Measurements from ENCODE around the gene HAT1. TPM values are rescaled to one million over a fixed set of nuclear protein-coding genes. Genes with fewer than 3 reads are reported as not detected.

The HAT1 gene
- total RNA-seq, 4 donors from 2014 or later: 17.0 to 38.6 (median 22.7) TPM

DNA sequence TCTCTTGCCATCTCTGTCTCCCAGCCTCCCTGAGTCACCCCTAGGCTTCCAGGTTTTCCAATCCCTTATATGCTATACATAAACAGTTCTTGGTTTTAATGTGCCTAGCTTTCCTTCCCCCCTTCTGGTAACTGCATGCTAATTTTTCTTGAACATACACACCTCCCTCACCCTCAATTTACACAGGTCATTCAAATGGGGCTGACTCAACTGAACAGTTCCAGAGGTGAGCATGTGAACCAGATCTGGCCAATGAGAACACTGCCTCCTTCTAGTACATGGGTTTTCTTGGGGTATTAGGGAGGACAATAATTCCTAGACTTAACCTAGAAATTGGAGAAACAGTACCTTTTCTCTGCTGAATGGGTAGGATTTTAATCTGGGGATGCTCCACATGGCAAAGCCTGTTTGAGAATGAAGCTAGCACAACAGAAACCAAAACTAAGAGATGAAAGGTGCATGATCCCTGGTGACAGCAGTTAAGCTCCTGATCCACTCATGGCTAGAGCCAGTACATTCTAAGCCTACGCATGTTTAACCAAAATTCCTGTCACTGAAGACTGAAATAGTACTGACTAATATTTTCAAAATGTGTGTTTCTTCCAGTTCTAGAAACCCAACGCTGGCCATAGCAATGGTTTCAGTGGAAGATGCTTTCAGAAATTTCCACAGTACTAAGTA lies 40.0 kb upstream of the HAT1 start:
- TF ChIP-seq, protein P1, sequence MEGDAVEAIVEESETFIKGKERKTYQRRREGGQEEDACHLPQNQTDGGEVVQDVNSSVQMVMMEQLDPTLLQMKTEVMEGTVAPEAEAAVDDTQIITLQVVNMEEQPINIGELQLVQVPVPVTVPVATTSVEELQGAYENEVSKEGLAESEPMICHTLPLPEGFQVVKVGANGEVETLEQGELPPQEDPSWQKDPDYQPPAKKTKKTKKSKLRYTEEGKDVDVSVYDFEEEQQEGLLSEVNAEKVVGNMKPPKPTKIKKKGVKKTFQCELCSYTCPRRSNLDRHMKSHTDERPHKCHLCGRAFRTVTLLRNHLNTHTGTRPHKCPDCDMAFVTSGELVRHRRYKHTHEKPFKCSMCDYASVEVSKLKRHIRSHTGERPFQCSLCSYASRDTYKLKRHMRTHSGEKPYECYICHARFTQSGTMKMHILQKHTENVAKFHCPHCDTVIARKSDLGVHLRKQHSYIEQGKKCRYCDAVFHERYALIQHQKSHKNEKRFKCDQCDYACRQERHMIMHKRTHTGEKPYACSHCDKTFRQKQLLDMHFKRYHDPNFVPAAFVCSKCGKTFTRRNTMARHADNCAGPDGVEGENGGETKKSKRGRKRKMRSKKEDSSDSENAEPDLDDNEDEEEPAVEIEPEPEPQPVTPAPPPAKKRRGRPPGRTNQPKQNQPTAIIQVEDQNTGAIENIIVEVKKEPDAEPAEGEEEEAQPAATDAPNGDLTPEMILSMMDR (IDR thresholded peaks at IDR 0.05; ENCODE audit: low read depth): no peak

DNA sequence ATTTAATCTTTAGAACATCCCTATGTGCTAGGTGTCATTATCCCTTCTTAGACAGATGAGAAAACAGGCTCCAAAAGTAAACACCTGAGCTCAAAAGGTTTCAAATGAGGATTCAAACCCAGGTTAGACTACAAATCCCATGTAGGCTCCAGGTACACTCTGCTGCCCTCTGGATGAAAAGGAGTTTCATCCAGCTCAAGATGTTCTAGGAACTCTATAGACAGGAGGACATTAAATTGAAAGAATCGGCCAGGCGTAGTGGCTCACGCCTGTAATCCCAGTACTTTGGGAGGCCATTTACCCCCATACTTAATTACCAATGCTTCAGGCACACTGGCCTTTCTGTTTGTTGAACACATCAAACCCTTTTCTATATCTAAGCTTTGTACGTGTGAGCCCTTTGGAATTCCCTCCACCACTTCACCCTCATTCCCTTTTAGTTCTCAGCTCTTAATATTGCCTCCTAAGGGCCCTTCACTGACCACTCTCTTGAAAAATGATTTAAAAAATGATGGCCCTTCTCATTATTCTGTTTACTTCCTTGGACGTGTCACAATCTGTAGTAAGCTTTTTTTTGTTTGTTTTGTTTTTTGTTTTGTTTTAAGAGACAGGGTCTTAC lies 38.9 kb upstream of the HAT1 start:
- TF ChIP-seq, protein P1 (IDR thresholded peaks at IDR 0.05; ENCODE audit: low read depth): no peak

DNA sequence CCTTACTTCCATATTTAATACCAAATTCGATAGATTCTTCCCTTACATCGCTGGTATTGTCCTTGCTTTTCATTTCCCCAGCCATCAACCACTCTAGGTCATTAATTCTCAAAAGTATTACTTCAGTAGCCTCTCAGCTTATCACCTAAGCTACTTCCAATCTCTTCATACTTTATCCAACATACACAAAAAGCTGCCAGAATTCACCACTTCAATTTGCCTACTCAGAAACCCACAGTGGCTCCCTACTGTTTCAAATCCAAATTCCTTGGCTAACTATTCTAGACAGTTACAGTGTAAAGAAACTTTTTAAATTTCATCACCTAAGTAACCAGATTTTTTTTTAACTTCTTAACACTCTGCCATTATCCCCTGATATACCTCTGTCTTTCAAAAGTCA lies 32.9 kb upstream of the HAT1 start:
- TF ChIP-seq, protein P1 (IDR thresholded peaks at IDR 0.05; ENCODE audit: low read depth): no peak

DNA sequence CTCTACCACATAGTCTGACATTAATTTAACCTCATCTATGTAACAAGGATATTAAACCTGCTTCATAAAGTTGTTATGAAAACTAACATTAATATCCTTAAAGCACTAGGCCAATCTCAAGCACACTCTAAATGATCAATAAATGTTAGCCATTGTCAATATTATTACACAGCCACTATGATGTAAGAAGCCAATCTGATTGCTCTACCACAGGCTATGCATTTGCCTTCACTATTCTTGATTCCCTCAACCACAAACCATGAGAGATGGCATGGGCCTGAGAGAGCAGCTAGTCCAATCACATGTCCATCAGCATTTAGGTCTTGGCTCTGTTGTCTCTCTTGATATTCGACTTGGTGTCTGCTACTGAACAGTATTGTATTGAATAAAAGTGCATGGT lies 32.5 kb upstream of the HAT1 start:
- TF ChIP-seq, protein P1 (IDR thresholded peaks at IDR 0.05; ENCODE audit: low read depth): no peak

DNA sequence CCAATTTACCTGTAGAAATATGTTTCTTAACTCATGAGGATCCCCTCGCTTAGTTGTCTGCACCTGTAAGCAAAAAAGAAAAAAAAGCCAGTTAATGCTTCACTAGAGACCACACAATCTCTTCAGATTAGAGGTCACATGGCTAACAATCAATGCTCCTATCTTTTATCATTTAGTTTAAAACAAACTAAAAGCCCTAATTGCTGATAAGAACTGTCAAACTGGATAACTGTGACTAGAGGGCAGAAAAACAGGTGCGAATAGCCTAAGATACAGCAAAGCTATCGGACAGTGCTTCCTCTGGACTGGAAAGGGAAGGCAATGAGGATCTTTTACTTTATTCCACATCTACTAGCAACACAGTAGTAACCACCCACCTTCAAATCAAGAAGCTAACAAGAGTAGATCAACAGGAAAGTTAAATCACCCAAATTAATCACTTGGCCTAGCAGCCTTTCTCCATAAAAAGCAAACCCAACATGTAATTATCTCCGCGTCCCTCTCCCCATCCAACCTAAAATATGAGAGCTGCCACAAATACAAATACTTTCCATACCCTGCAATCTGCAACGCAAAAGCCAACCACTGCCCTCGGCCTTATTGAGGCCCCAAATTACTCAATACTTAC lies 29.0 kb upstream of the HAT1 start:
- TF ChIP-seq, protein P1 (IDR thresholded peaks at IDR 0.05; ENCODE audit: low read depth): no peak

DNA sequence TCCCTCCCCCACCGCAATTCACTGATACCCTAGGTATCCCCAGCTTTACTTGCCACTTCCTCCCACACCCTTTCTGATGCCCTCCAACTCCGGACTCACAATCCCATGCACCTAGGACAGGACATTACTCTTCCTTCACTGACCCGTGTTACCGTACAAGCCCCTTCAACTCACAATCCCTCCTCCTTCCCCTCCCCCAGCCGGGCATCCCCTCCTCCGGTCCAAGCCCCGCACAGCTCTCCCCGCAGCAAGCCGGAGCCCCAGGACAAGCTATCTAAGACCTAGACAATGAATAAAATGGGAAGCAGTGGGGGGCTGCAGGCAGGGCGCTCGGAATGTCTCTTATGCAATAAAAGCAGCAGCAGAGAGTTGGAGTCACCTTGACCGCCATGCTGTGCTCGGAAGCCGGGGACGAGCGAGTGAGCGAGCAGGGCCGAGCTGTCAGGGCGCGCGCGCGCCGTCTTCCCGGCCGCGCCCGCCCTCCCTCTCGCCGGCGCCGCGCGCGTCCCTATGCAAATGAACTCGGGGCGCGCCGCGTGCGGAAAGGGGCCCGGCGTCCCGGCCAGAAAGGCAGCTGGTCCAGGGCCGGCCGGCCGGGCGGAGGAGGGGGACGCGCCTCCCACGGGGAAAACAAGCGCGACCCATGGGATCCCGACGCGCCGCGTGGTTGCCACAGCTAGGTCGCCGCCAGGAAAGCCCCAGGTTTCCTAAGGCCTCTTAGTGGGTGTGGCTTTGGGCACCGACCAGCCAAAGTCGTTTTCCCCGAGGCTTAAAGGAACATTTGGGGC lies 28.2 kb upstream of the HAT1 start, which contains the start of gene SLC25A12:
TSS of gene SLC25A12 (minus strand) at position 421 of the 788 bp plus-strand sequence. CDS start at position 391, 30 bp downstream.
- TF ChIP-seq, protein P1 (IDR thresholded peaks at IDR 0.05; ENCODE audit: low read depth): no peak

DNA sequence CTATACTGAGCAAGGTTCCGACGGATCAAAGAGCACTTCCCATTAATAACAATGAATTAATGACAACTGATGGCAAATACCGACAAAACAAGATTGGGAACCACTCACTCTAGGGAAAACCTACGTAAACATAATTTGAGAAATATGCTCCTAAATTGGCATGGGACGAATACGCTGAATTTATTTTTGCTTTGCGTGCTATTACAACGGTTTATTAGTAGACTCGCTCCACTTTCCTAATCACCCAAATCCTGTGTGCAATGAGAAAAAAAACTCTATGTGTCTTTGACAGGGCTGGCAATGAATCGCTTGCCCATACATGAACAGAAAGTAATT lies 27.7 kb upstream of the HAT1 start:
- TF ChIP-seq, protein P1 (IDR thresholded peaks at IDR 0.05; ENCODE audit: low read depth): no peak
